ENCODE data around the gene NCOA6.
A peak's percentile ranks its signal among the peaks of the same experiment; 100 is the strongest.

Gene NCOA6

DNA sequence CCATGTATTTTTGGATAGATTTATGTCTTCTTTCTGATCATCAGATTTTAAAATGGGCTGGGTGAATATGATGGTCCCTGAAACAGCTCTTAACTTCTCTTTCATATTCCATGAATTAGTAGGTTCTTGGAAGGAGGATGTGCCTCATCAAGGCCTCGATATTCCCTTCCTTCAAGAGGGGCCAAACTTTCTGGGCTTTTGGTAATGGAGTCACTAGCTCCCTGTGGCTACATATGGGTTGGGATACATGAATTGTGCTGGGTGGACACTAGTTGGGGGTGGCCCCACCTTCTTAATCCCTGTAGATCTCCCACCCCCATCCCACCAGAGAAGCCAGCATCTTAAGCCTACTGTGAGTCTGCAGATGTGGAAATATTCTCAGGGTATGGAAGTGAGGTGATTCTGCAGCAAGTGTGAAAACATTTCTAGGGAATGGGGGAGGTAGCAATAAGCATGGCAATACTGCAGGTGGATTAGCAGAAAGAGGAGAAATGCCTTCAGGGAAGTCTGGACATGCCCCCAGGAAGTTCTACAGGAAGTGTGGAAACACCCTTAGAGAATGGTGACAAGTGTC lies 119.1 kb downstream of the NCOA6 start:
- DNase-seq (ENCODE audit: insufficient read length) (no peak), FAIRE-seq (no peak)
- TF ChIP-seq TAF1 (IDR thresholded peaks at IDR 0.05; ENCODE audit: borderline replicate concordance, low read depth, low read length) (no peak), POLR2A (IDR thresholded peaks at IDR 0.05; ENCODE audit: low read depth, low read length) (no peak), POLR2AphosphoS5 (IDR thresholded peaks at IDR 0.05; ENCODE audit: low read depth, low read length) (no peak)

DNA sequence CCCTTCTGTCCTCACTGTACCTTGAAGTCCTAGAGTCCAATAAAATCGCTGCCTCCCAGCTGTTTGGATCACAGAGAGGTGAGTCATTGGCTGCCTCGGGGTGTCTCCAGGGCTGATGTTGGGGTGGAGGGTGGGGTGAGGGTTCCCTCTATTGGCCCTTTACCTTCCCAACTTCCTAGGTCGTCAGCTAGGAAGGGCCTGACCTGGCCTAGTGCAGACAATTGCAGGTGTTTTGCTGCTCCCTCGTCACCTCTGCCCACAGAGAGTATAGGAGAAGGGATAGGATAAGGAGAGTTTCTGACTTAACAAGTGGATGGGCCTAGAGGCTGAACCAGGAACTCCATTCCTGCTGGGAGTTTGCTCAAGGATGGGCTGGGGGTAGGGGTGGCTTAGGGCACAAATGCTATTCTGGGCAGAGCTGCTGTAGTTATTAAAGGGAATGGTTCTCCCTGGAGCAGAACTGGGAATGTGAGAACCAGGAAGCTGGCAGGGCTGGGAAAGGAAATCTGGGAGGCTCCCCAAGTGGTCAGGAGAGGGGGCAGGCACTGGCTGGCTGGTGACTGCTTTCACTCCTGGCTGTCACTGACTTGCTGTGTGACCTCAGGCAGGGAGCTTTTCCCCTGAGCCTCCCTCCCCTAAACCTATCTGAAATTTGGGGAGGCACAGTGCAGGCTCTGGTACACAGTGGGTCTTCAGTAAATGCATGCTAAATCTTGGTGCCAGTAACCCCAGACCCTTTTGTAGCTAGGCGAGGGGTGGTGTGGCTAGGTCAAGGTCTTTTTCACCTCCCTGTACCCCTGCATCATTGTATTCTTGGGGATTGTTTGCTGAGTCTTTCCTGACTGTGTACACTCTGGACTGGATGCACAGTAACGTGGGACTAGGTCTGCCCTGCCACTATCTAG lies 119.8 kb downstream of the NCOA6 start:
- TF ChIP-seq TAF1 (IDR thresholded peaks at IDR 0.05; ENCODE audit: borderline replicate concordance, low read depth, low read length), result no peak
- no peak for TF ChIP-seq POLR2A (IDR thresholded peaks at IDR 0.05; ENCODE audit: low read depth, low read length)
- DNase-seq (ENCODE audit: insufficient read length) (no peak), FAIRE-seq (no peak)

DNA sequence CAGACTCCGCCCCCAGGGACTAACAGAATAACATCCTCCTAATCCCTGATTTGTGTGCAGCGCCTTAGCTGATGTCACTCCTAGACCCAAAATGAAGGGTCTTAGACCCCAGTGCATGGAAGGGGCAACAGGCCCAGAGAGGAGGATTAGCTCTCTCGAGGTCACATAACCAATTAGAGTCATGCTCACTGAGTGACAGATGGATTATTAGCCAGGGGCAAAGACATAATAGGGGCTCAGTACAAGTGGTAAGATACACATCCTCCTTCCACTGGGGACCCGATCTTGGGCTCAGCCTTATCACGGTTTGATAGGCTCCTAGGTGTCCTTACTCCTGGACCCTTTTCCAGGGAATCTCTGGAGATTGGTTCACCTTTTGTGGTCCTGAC lies 120.4 kb downstream of the NCOA6 start:
- FAIRE-seq, result no peak
- no peak for DNase-seq (ENCODE audit: insufficient read length)
- no peak for TF ChIP-seq POLR2A (IDR thresholded peaks at IDR 0.05; ENCODE audit: low read depth, low read length)

DNA sequence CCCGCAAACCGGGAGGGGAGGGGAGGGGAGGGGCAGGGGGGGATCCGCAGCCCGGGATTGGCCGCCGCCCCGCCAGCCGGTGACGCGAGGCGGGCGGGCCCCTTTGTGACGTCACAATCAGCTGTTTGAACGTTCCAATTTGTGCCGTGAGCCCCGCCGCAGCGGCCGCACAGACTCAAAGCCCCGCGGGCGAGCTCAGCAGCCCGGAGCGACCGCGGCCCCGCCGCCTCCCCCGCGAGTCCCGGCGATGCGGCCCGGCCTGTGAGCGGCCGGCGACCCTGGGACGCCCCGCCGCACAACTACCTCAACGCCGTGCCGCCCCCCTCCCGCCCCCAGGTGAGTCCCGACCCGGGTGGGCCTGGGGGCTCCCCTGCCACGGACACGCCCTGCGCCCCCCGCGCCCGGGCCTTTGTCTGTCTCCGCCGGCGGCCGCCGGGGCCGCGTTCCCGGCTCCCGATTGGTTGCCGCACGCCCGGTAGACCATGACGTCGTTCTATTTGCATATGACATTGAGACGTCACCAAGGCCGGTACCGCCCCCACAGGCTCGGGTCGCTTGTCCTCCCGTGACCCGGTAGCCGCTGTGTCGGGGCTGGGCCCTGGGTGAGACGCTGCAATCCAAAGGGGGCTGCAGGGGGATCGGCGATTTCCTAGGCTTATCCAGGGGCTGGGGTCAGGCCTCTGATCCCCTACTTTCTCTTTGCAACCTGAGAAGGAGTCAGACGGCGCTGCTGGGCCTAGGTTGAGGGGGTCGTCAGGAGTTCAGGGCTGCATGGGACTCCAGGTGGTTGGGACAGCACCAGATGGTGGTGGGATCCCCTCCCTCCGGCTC lies 121.1 kb downstream of the NCOA6 start, which contains the start of gene TP53INP2:
TP53INP2 (plus strand) TSS at position 168 of the 831 bp plus-strand sequence. CDS start 4,396 bp downstream, outside the sequence.
- TF ChIP-seq POLR2AphosphoS5 (IDR thresholded peaks at IDR 0.05; ENCODE audit: low read depth, low read length), result no peak
- peak; percentile 40; the same call in 1 of the 2 replicates for TF ChIP-seq POLR2A (IDR thresholded peaks at IDR 0.05; ENCODE audit: low read depth, low read length)
- TF ChIP-seq TAF1 (IDR thresholded peaks at IDR 0.05; ENCODE audit: borderline replicate concordance, low read depth, low read length), result no peak
- DNase-seq (ENCODE audit: insufficient read length) (peak; percentile 75), FAIRE-seq (peak; percentile 76)

DNA sequence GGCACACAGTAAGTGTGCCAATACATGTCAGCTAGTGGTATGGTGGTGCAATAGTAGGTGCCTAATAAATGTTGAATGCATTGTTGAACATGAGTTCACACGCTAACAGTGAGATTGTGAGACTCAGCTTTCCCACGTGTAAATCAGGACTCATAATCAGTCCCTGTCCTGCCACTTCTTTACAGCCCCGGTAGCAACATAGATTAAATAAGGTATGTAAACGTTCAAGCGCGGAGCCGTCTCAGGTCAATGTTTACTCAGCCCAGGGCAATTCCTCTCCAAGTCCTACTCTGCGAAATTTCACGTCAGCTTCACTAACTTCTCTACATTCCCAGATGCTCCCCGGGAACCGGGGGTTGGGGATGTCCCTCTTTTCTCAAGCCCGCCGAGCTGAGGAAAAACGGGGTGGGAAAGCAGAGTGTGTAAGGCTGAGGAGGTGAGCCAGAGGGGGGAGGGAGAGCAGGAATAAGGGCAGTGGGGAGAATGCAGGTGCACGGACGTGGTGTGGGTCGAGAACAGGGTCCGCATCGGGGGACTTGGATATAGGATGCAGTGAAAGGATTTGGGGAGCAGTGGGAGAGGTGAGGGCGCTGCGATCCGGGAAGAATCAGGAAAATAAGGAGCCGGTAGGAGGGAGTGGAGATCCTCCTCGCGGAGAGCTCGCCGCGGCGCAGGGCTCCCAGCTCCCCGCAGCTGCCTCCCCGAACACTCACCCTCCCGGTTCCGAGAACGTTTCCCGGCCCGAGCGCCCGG lies 121.9 kb downstream of the NCOA6 start:
- FAIRE-seq (peak; percentile 50), DNase-seq (ENCODE audit: insufficient read length) (no peak)
- TF ChIP-seq POLR2AphosphoS5 (IDR thresholded peaks at IDR 0.05; ENCODE audit: low read depth, low read length), result no peak
- TF ChIP-seq TAF1 (IDR thresholded peaks at IDR 0.05; ENCODE audit: borderline replicate concordance, low read depth, low read length), result no peak
- no peak for TF ChIP-seq POLR2A (IDR thresholded peaks at IDR 0.05; ENCODE audit: low read depth, low read length)

DNA sequence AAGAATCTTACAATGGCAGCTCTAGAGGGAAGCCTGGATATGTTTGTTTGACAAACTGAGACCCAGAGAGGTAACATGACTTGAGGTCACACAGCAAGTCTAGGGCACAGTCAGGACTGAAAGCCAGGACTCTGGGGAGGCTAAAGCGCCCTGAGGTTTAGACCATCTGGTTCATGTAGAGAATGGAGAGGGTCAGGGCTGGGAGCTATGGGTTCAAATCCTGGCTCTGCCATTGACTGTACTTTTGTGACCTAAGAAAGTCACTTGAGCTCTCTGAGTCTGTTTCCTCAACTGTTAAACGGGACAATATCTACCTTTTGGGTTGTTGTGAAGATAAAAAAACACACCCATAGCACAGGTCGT lies 122.4 kb downstream of the NCOA6 start:
- DNase-seq (ENCODE audit: insufficient read length) (no peak), FAIRE-seq (no peak)
- TF ChIP-seq POLR2A (IDR thresholded peaks at IDR 0.05; ENCODE audit: low read depth, low read length) (no peak), POLR2AphosphoS5 (IDR thresholded peaks at IDR 0.05; ENCODE audit: low read depth, low read length) (no peak), TAF1 (IDR thresholded peaks at IDR 0.05; ENCODE audit: borderline replicate concordance, low read depth, low read length) (no peak)

DNA sequence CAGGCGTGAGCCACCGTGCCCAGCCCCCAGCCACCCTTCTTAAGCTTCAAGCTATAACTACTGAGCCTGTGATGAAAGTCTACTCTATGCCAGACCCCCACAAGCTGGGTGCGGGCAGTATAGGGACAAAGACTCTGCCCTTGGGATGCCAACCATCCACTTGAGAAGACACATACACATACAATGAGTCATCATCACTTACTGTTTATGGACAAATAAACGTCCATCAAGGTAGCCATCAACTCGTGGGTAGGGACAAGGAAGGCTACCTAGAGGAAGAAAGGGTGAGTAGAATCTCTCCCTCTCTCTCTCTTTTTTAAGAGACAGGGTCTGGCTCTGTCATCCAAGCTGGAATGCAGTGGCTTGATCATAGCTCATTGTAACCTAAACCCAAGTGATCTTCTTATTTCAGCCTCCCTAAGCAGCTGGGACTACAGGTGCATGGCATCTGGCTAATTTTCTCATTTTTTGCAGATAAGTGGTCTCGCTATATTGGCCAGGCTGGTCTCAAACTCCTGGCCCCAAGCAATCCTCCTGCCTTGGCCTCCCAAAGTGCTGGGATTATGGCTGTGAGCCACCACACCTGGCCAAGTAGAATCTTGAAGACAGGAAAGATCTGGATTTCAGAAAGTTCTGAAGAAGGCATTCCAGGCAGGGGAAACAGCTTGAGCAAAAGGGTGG lies 123.9 kb downstream of the NCOA6 start:
- DNase-seq (ENCODE audit: insufficient read length) (no peak), FAIRE-seq (no peak)
- no peak for TF ChIP-seq POLR2A (IDR thresholded peaks at IDR 0.05; ENCODE audit: low read depth, low read length)
- no peak for TF ChIP-seq TAF1 (IDR thresholded peaks at IDR 0.05; ENCODE audit: borderline replicate concordance, low read depth, low read length)
- no peak for TF ChIP-seq POLR2AphosphoS5 (IDR thresholded peaks at IDR 0.05; ENCODE audit: low read depth, low read length)

DNA sequence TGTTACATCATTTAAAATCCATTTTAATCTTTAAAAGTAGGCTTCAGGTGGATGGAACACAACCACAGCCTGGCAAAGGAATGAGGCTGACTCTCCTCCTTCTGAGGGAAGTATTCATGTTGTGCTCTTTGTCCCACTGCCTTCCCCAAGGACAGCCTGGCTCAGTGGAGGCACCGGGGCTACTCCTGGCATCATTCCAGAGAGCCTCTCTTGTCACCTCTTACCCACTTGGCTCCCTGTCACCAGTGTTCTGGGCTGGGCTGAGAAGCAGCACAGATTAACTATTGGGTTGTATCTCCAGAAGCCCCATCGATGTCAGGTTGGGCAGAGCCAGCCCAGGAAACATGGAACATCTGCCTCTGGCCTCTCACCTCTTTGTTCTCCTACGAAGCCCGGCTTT lies 132.0 kb downstream of the NCOA6 start:
- DNase-seq (ENCODE audit: insufficient read length), result no peak
- TF ChIP-seq TAF1 (IDR thresholded peaks at IDR 0.05; ENCODE audit: borderline replicate concordance, low read depth, low read length), result no peak
- TF ChIP-seq POLR2AphosphoS5 (IDR thresholded peaks at IDR 0.05; ENCODE audit: low read depth, low read length), result no peak
- TF ChIP-seq POLR2A (IDR thresholded peaks at IDR 0.05; ENCODE audit: low read depth, low read length), result no peak
- FAIRE-seq, result no peak

DNA sequence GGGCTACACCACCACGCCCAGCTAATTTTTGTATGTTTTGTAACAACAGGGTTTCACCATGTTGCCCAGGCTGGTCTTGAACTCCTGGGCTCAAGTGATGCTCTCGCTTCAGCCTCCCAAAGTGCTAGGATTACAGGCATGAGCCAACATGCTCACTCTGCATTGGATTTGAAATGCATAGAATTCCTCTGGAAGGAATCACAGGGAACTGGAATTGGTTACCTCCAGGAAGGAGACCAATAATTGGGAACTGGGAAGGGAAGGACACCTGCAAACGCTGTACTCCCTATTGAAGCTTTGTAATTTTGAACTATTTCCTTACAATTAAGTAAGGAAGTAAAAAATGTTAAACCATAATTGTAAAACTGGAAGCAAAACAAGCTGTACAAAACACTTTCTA lies 133.6 kb downstream of the NCOA6 start:
- FAIRE-seq (no peak), DNase-seq (ENCODE audit: insufficient read length) (no peak)
- TF ChIP-seq POLR2A (IDR thresholded peaks at IDR 0.05; ENCODE audit: low read depth, low read length), result no peak
- no peak for TF ChIP-seq TAF1 (IDR thresholded peaks at IDR 0.05; ENCODE audit: borderline replicate concordance, low read depth, low read length)
- TF ChIP-seq POLR2AphosphoS5 (IDR thresholded peaks at IDR 0.05; ENCODE audit: low read depth, low read length), result no peak

DNA sequence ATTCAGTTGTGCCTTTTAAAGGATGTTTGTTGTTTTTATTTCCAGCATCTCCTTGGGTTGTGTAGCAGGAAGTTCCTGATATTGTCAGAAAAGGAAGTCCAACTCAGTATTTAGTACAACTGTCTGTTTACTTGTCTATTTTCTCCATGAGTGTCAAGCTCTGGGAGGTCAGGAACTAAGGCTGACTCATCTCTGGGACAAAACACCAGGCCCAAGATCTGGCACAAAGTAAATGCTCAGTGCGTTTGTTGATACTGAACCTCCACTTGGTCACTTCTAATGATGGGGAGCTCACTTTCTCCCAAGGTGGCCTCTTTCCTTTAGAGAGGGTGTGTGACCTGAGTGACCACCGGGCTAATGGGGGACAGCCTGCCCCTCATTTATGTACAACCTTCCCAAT lies 136.0 kb downstream of the NCOA6 start:
- no peak for FAIRE-seq
- no peak for DNase-seq (ENCODE audit: insufficient read length)
- no peak for TF ChIP-seq POLR2AphosphoS5 (IDR thresholded peaks at IDR 0.05; ENCODE audit: low read depth, low read length)
- TF ChIP-seq POLR2A (IDR thresholded peaks at IDR 0.05; ENCODE audit: low read depth, low read length), result no peak
- no peak for TF ChIP-seq TAF1 (IDR thresholded peaks at IDR 0.05; ENCODE audit: borderline replicate concordance, low read depth, low read length)

Measured in GM12892 (cell line).